GM06990 (cell line): ENCODE results near the gene OR2V2.

Experiments
- DNase-seq: peaks from one replicate; pipeline ENCODE4 v3.0.0-alpha.2; 2011; ENCODE audit not compliant: insufficient read length; ENCODE audit errors: extremely low read depth
- H3K27me3 ChIP-seq: replicated peaks from 2 replicates; pipeline ENCODE4 v1.6.0; 2011; ENCODE audit warnings: low read length; ENCODE audit not compliant: control insufficient read depth, insufficient read depth
- H3K36me3 ChIP-seq: 2 replicates; pipeline ENCODE4 v1.5.1; 2011; ENCODE audit warnings: low read length; ENCODE audit not compliant: control insufficient read depth, insufficient read depth
- H3K4me3 ChIP-seq: replicated peaks from 2 replicates; pipeline ENCODE4 v1.5.1; 2011; ENCODE audit warnings: low read depth, mild to moderate bottlenecking, control low read depth, low read length
- TF ChIP-seq, protein P1 (sequence below): IDR thresholded peaks from 2 replicates; pipeline ENCODE4 v1.5.1; 2011; ENCODE audit warnings: low read length, control low read depth, mild to moderate bottlenecking, inconsistent platforms; ENCODE audit not compliant: insufficient read depth, poor library complexity, severe bottlenecking

The OR2V2 gene

GRCh38 chr5:181133610-181134231 lies 13.7 kb upstream of the OR2V2 start:
- no peaks in the 10 kb centered on the region for H3K27me3 ChIP-seq
- no peak overlapping the region for H3K4me3 ChIP-seq
- no peak for DNase-seq
- H3K36me3 ChIP-seq: no peaks in the 10 kb centered on the region
- TF ChIP-seq, protein P1, sequence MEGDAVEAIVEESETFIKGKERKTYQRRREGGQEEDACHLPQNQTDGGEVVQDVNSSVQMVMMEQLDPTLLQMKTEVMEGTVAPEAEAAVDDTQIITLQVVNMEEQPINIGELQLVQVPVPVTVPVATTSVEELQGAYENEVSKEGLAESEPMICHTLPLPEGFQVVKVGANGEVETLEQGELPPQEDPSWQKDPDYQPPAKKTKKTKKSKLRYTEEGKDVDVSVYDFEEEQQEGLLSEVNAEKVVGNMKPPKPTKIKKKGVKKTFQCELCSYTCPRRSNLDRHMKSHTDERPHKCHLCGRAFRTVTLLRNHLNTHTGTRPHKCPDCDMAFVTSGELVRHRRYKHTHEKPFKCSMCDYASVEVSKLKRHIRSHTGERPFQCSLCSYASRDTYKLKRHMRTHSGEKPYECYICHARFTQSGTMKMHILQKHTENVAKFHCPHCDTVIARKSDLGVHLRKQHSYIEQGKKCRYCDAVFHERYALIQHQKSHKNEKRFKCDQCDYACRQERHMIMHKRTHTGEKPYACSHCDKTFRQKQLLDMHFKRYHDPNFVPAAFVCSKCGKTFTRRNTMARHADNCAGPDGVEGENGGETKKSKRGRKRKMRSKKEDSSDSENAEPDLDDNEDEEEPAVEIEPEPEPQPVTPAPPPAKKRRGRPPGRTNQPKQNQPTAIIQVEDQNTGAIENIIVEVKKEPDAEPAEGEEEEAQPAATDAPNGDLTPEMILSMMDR: no peak

- no peak overlapping the region for H3K4me3 ChIP-seq
- TF ChIP-seq, protein P1: no peak
- H3K27me3 ChIP-seq: no peaks in the 10 kb centered on the region
- DNase-seq: no peak
- no peaks in the 10 kb centered on the region for H3K36me3 ChIP-seq
Measured at GRCh38 chr5:181134259-181134658, 13.1 kb upstream of the OR2V2 start.

GRCh38 chr5:181136361-181136955 lies 10.9 kb upstream of the OR2V2 start:
- TF ChIP-seq, protein P1: no peak
- Histone ChIP-seq H3K27me3 (no peaks in the 10 kb centered on the region), H3K4me3 (no peak overlapping the region), H3K36me3 (no peaks in the 10 kb centered on the region)
- DNase-seq: no peak

DNA sequence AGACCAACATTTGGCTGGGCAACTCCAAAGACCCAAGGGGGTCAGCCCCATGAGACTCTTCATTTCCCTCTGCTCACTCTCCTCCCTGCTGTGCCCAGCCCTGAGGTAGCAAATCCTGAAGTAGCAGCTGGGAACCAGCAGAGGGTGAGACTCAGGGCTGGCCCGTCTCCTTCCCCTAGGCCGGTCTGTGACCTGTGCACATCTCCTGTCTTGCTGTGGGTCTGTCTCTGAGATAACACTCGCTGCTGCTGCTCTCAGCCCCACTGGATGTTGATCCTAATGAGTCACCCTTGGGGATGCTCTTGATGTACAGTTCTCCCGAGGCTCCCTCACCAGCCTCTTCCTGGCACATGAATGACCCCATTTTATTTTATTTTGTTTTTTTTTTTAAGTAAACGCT lies 9.1 kb upstream of the OR2V2 start:
- DNase-seq: no peak
- no peak overlapping the region for H3K4me3 ChIP-seq
- no peaks in the 10 kb centered on the region for H3K36me3 ChIP-seq
- no peaks in the 10 kb centered on the region for H3K27me3 ChIP-seq
- TF ChIP-seq, protein P1: no peak

DNA sequence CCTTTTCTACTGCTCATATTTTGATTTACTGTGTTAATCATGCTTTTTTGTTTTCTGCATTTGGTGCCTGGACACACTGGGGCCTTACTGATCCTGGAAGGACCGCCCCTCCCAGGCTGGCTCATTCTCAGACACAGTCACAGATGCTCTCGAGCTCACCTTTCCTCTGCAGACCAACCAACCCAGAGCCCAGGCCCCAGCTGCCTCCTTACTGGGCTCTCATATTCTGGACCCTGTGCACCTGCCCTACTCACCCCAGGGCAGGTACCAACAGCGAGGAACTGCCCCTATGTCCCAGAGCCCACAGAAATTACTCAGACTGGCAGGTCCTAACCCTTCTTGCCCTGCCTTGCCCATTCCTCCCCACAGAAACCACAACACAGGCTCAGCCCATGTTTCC lies 6.6 kb upstream of the OR2V2 start:
- no peaks in the 10 kb centered on the region for H3K36me3 ChIP-seq
- H3K27me3 ChIP-seq: no peaks in the 10 kb centered on the region
- H3K4me3 ChIP-seq: no peak overlapping the region
- DNase-seq: no peak
- TF ChIP-seq, protein P1: no peak
